B cell (primary cell): ENCODE measurements around the gene CSNK1A1. TPM values are rescaled to one million over a fixed set of nuclear protein-coding genes. Genes with fewer than 3 reads are reported as not detected.

Source experiments
- ATAC-seq: fragments of 200-7000 bp; cut with Tn5 transposase; one replicate; pipeline ENCODE4 v1.10.0; 2021; ENCODE audit warnings: low read depth, mild to moderate bottlenecking, moderate number of reproducible peaks, moderate library complexity
- CTCF ChIA-PET: fragments of 350-600 bp; sonication (Branson Sonifier 250); formaldehyde crosslinking; loops from one replicate; lab custom pipeline; 2021; ENCODE audit warnings: antibody characterized with exemption, inconsistent platforms; lab: Charles Lee
- POLR2A ChIA-PET: fragments of 350-600 bp; sonication (Branson Sonifier 250); formaldehyde crosslinking; loops from one replicate; lab custom pipeline; 2021; ENCODE audit warnings: antibody characterized with exemption; lab: Charles Lee
- DNase-seq: peaks from one replicate; pipeline ENCODE4 v3.0.0; 2013
- H2AFZ ChIP-seq: 2 replicates; pipeline ENCODE4 v1.6.1; 2012; ENCODE audit warnings: mild to moderate bottlenecking, low read depth, low read length; ENCODE audit not compliant: insufficient read depth, poor library complexity, severe bottlenecking
- H3K27ac ChIP-seq, 2 donors: 1 replicate in 1 of 2; 2 replicates in 1 of 2; pipeline ENCODE4 v1.5.1; 2012 to 2013; ENCODE audit warnings: low read length in 2 of 2, mild to moderate bottlenecking in 2 of 2, moderate library complexity in 1 of 2
- H3K27me3 ChIP-seq, 4 experiments: fragments of 200-600 bp in 1 of 4; sonication (generic) in 1 of 4; replicated peaks in 1 of 4; 1 replicate in 2 of 4; 2 replicates in 2 of 4; pipeline versions ENCODE4 v1.6.1 to v1.7.0; 2013 to 2016; ENCODE audit warnings: low read length in 3 of 4, mild to moderate bottlenecking in 2 of 4, mixed read lengths in 1 of 4, moderate library complexity in 1 of 4; ENCODE audit not compliant: insufficient read depth in 4 of 4, control insufficient read depth in 3 of 4; ENCODE audit errors: control extremely low read depth in 1 of 4
- H3K36me3 ChIP-seq, 2 experiments: replicated peaks in 1 of 2; 1 replicate in 1 of 2; 2 replicates in 1 of 2; pipeline versions ENCODE4 v1.6.1 to v1.7.1; 2013; ENCODE audit warnings: low read length in 1 of 2; ENCODE audit not compliant: insufficient read depth in 2 of 2, control insufficient read depth in 1 of 2; ENCODE audit errors: control extremely low read depth in 1 of 2, extremely low read depth in 1 of 2
- H3K4me1 ChIP-seq, 2 donors: fragments of 200-600 bp in 1 of 2; sonication (generic) in 1 of 2; 1 replicate in 1 of 2; 2 replicates in 1 of 2; pipeline versions ENCODE4 v1.5.1 to v1.6.1; 2013 to 2017; ENCODE audit warnings: low read length in 2 of 2; ENCODE audit not compliant: control insufficient read depth in 2 of 2, insufficient read depth in 2 of 2
- H3K4me2 ChIP-seq: replicated peaks from 2 replicates; pipeline ENCODE3; 2012; ENCODE audit warnings: mild to moderate bottlenecking, low read depth, low read length; ENCODE audit not compliant: poor library complexity, severe bottlenecking
- H3K4me3 ChIP-seq, 5 experiments: fragments of 200-600 bp in 1 of 5; sonication (generic) in 1 of 5; 1 replicate in 3 of 5; 2 replicates in 2 of 5; pipeline versions ENCODE4 v1.5.1 to v1.7.0; 2011 to 2016; ENCODE audit warnings: low read length in 4 of 5, mild to moderate bottlenecking in 4 of 5, low read depth in 2 of 5, control low read depth in 1 of 5, moderate library complexity in 1 of 5; ENCODE audit not compliant: insufficient read depth in 1 of 5; ENCODE audit errors: control extremely low read depth in 1 of 5, extremely low read depth in 1 of 5
- H3K79me2 ChIP-seq: fragments of 200-600 bp; sonication (generic); one replicate; pipeline ENCODE4 v1.6.0; 2016; ENCODE audit warnings: low read length; ENCODE audit not compliant: control insufficient read depth, insufficient read depth
- H3K9ac ChIP-seq: fragments of 200-600 bp; sonication (generic); 2 replicates; pipeline ENCODE4 v1.6.1; 2017; ENCODE audit warnings: mild to moderate bottlenecking, low read length, moderate library complexity
- H3K9me3 ChIP-seq, 3 donors: one replicate each; pipeline versions ENCODE4 v1.6.1 to v1.7.1; 2013; ENCODE audit warnings: low read length in 2 of 3; ENCODE audit not compliant: control insufficient read depth in 2 of 3, insufficient read depth in 1 of 3; ENCODE audit errors: control extremely low read depth in 1 of 3
- H4K20me1 ChIP-seq: 2 replicates; pipeline ENCODE4 v1.6.0; 2012; ENCODE audit warnings: mild to moderate bottlenecking, low read length; ENCODE audit not compliant: insufficient read depth, control insufficient read depth, poor library complexity, severe bottlenecking
- H3K27ac Mint-ChIP-seq: one replicate; pipeline ENCODE4 v1.8.0; 2021; ENCODE audit warnings: mixed read lengths
- H3K27me3 Mint-ChIP-seq: one replicate; pipeline ENCODE4 v1.8.0; 2021; ENCODE audit warnings: mixed read lengths
- H3K4me1 Mint-ChIP-seq: one replicate; pipeline ENCODE4 v1.8.0; 2021; ENCODE audit warnings: mixed read lengths
- H3K4me3 Mint-ChIP-seq: one replicate; pipeline ENCODE4 v1.8.0; 2021; ENCODE audit warnings: mixed read lengths
- H3K9me3 Mint-ChIP-seq: one replicate; pipeline ENCODE4 v1.8.0; 2022; ENCODE audit warnings: mixed read lengths; ENCODE audit not compliant: insufficient read depth
- EZH2 ChIP-seq: IDR thresholded peaks from 2 replicates; pipeline ENCODE4 v1.6.1; 2012; ENCODE audit warnings: borderline replicate concordance, low read depth, mild to moderate bottlenecking, moderate library complexity, low read length; ENCODE audit not compliant: insufficient read depth, poor library complexity, severe bottlenecking
- WGBS: methylation state at CpG from one replicate; pipeline ENCODE4 v1.1.5; 2013; ENCODE audit warnings: missing lambda C conversion rate; ENCODE audit not compliant: insufficient coverage; 5-methylcytosine and 5-hydroxymethylcytosine counted together
- intact Hi-C: fragments of 100-400 bp; cut with micrococcal nuclease; formaldehyde crosslinking; loops from one replicate; pipeline ENCODE4 v1.10.0; 2022
- polyA plus RNA-seq: library from polyadenylated mRNA; depleted of rRNA; stranded (reverse); fragments of >200 nt; gene quantifications from 2 replicates; pipeline ENCODE4 v1.2.3, GENCODE V29; 2012
- total RNA-seq, 2 donors: library from RNA; stranded (reverse); fragments of 120-200 nt in 1 of 2; gene quantifications; 1 replicate in 1 of 2; 2 replicates in 1 of 2; pipeline versions ENCODE4 v1.2.3 to v1.2.4, GENCODE V29; 2013 to 2022
- TF ChIP-seq, protein P1 (sequence below): fragments of 200-600 bp; IDR thresholded peaks from one replicate; pipeline ENCODE4 v1.8.0; 2022; ENCODE audit warnings: antibody characterized with exemption, mild to moderate bottlenecking

CSNK1A1 gene
- total and polyA plus RNA-seq, 2 donors (not counting 1 experiment from before 2014, with no cell fraction given): 45.9 to 168 TPM

DNA sequence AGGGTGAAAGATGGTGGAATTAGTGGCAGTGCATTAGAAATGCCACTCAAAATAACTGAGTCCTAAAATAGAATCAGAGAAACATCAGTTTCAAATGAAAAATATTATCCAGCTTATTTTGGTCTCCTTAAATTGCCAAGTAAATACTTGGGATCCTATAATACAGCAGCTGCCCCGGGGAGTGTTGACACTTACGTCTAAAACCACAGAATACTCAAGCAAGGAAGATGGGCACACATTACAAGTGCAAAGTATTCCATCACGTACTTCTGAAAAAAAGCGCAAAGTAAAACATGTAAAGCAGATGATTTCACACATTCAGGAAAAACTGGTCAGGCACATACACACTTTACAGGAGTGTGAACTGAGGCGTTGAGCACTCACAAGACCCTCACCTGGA, 27.7 kb upstream of the CSNK1A1 start:
- no peaks in the 10 kb centered on the region for H3K36me3 ChIP-seq
- H3K4me3 ChIP-seq: no peak overlapping the region
- Mint-ChIP-seq H3K9me3 (no peaks in the 10 kb centered on the region), H3K4me1 (peaks cover 10% of the 10 kb centered on the region), H3K27me3 (peaks cover 17% of the 10 kb centered on the region), H3K27ac (no peak overlapping the region), H3K4me3 (no peak overlapping the region)
- H3K9me3 ChIP-seq: peaks cover 0 to 5% (median 0%) of the 10 kb centered on the region in 3 donors
- H3K4me2 ChIP-seq: no peak overlapping the region
- H3K4me1 ChIP-seq: peaks cover 10 to 11% of the 10 kb centered on the region in 2 donors
- no peaks in the 10 kb centered on the region for H3K79me2 ChIP-seq
- H4K20me1 ChIP-seq: no peaks in the 10 kb centered on the region
- H2AFZ ChIP-seq: no peak overlapping the region
- DNase-seq (no peak), ATAC-seq (no peak)
- no peak overlapping the region for H3K27ac ChIP-seq
- ChIA-PET POLR2A (interaction anchor here (0.6 kb wide), 1 partner anchor 28 kb away, joined by 4 read pairs; the partner anchor contains the start of gene CSNK1A1), CTCF (interaction anchor here (2.2 kb wide), 1 partner anchor 14 kb away, joined by 6 read pairs; no protein-coding TSS in a partner anchor)
- intact Hi-C loops: no loop called here
- no peak overlapping the region for H3K9ac ChIP-seq
- 95% methylated on average over 5 of the region's 5 CpGs for WGBS
- peaks cover 0 to 22% (median 11%) of the 10 kb centered on the region in 4 experiments for H3K27me3 ChIP-seq
- no peak for TF ChIP-seq EZH2
- TF ChIP-seq, protein P1, sequence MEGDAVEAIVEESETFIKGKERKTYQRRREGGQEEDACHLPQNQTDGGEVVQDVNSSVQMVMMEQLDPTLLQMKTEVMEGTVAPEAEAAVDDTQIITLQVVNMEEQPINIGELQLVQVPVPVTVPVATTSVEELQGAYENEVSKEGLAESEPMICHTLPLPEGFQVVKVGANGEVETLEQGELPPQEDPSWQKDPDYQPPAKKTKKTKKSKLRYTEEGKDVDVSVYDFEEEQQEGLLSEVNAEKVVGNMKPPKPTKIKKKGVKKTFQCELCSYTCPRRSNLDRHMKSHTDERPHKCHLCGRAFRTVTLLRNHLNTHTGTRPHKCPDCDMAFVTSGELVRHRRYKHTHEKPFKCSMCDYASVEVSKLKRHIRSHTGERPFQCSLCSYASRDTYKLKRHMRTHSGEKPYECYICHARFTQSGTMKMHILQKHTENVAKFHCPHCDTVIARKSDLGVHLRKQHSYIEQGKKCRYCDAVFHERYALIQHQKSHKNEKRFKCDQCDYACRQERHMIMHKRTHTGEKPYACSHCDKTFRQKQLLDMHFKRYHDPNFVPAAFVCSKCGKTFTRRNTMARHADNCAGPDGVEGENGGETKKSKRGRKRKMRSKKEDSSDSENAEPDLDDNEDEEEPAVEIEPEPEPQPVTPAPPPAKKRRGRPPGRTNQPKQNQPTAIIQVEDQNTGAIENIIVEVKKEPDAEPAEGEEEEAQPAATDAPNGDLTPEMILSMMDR: no peak

DNA sequence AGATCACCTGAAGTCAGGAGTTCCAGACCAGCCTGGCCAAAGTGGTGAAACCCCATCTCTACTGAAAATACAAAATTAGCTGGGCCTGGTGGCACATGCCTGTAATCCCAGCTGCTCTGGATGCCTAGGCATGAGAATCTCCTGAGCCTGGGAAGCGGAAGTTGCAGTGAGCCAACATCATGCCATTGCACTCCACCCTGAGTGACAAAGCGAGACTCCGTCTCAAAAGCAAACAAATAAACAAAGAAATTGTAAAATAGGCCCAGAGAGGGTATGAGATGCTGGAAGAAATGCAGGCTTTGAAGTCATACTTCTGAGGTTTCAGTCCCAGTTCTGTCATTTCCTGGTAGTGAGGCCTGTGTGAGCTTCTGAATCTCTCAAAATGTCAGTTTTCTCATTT, 24.8 kb upstream of the CSNK1A1 start:
- no peak overlapping the region for H3K4me3 Mint-ChIP-seq
- H3K27me3 Mint-ChIP-seq: peaks cover 9% of the 10 kb centered on the region
- Histone ChIP-seq H3K27ac (no peak overlapping the region), H3K4me2 (no peak overlapping the region), H3K4me3 (no peak overlapping the region), H3K9me3 (peaks cover 0 to 3% (median 0%) of the 10 kb centered on the region in 3 donors), H2AFZ (no peak overlapping the region), H3K9ac (no peak overlapping the region), H3K36me3 (no peaks in the 10 kb centered on the region), H4K20me1 (no peaks in the 10 kb centered on the region), H3K79me2 (no peaks in the 10 kb centered on the region), H3K4me1 (peaks cover 3 to 4% of the 10 kb centered on the region in 2 donors), H3K27me3 (peaks cover 0 to 10% (median 6%) of the 10 kb centered on the region in 4 experiments)
- peaks cover 4% of the 10 kb centered on the region for H3K4me1 Mint-ChIP-seq
- ATAC-seq: no peak
- DNase-seq: no peak
- CTCF ChIA-PET: interaction anchor here (0.7 to 1.0 kb wide), 2 partner anchors 14 to 17 kb away, joined by 3 read pairs; no protein-coding TSS in a partner anchor
- H3K27ac Mint-ChIP-seq: no peak overlapping the region
- no peak for TF ChIP-seq EZH2
- TF ChIP-seq, protein P1: no peak
- POLR2A ChIA-PET: interaction anchor here (0.8 kb wide), 1 partner anchor 249 kb away, joined by 9 read pairs; no protein-coding TSS in a partner anchor
- H3K9me3 Mint-ChIP-seq: no peaks in the 10 kb centered on the region
- 100% methylated on average over 3 of the region's 3 CpGs for WGBS
- intact Hi-C loops: no loop called here
